Measurements from ENCODE around the gene TPCN1. TPM values are rescaled to one million over a fixed set of nuclear protein-coding genes. Genes with fewer than 3 reads are reported as not detected.

The TPCN1 gene
- total and polyA plus RNA-seq, 2 of the 8 experiments (the other 6 are each of a cell fraction or from before 2014, with no cell fraction given), result 14.9 to 21.4 TPM

DNA sequence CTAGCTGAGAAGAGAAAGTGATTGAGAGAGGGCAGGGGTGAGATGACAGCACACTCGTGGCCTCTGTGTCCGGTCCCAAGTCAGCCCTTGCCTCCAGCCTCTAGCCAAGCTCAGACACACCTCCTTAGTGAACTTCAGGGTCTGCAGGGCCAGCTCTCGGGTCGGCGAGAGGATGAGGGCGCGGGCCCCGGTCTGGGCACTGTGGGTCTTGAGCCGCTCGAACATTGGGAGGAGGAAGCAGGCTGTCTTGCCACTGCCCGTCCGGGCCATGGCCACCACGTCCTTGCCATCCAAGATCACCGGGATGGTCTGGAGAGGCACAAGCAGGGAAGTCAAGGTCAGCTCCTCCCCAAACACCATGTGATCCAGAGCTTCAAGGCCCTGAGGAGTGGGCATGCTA lies 42.2 kb upstream of the TPCN1 start (continued):
- TF ChIP-seq, protein P1, sequence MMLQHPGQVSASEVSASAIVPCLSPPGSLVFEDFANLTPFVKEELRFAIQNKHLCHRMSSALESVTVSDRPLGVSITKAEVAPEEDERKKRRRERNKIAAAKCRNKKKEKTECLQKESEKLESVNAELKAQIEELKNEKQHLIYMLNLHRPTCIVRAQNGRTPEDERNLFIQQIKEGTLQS (IDR thresholded peaks at IDR 0.05; ENCODE audit: insufficient read depth, low read depth, low read length), result no peak
- TF ChIP-seq BACH1 (IDR thresholded peaks at IDR 0.05; ENCODE audit: low read length) (no peak), CHD2 (IDR thresholded peaks at IDR 0.05; ENCODE audit: low read length) (no peak)

Measured in H1 (cell line).